ENCODE measurements around the gene PPM1L. TPM values are rescaled to one million over a fixed set of nuclear protein-coding genes. Genes with fewer than 3 reads are reported as not detected.
A peak's percentile ranks its signal among the peaks of the same experiment; 100 is the strongest.

The PPM1L gene
- total RNA-seq, 2 experiments from 2014 or later = 2.2 to 2.7 TPM

GRCh38 chr3:160796089-160796812 is 40.2 kb downstream of the PPM1L start:
- H3K27ac Mint-ChIP-seq = no peak overlapping the region
- H3K36me3 Mint-ChIP-seq = no peaks in the 10 kb centered on the region
- no peak for DNase-seq
- POLR2A ChIA-PET = no interaction called here
- CTCF ChIA-PET = no interaction called here
- intact Hi-C loops (cut with micrococcal nuclease) = no loop called here
- no peak overlapping the region for H3K4me3 Mint-ChIP-seq
- H3K4me1 Mint-ChIP-seq (ENCODE audit: low read depth) = peaks cover 10% of the 10 kb centered on the region
- H3K27me3 Mint-ChIP-seq = peaks cover 2% of the 10 kb centered on the region
- no peaks in the 10 kb centered on the region for H3K9me3 Mint-ChIP-seq

GRCh38 chr3:160796813-160797164 is 40.8 kb downstream of the PPM1L start:
- intact Hi-C loops (cut with micrococcal nuclease) = no loop called here
- CTCF ChIA-PET = no interaction called here
- POLR2A ChIA-PET = no interaction called here

GRCh38 chr3:160797356-160797755 is 41.3 kb downstream of the PPM1L start:
- H3K9me3 Mint-ChIP-seq = no peaks in the 10 kb centered on the region
- no peaks in the 10 kb centered on the region for H3K36me3 Mint-ChIP-seq
- CTCF ChIA-PET = no interaction called here
- POLR2A ChIA-PET = no interaction called here
- H3K4me3 Mint-ChIP-seq = no peak overlapping the region
- no peak for DNase-seq
- H3K27ac Mint-ChIP-seq = no peak overlapping the region
- peaks cover 8% of the 10 kb centered on the region for H3K27me3 Mint-ChIP-seq
- intact Hi-C loops (cut with micrococcal nuclease) = no loop called here
- peaks cover 16% of the 10 kb centered on the region for H3K4me1 Mint-ChIP-seq (ENCODE audit: low read depth)

More at GRCh38 chr3:160796813-160797164, 40.8 kb downstream of the PPM1L start:
- H3K27me3 Mint-ChIP-seq = peaks cover 2% of the 10 kb centered on the region
- no peaks in the 10 kb centered on the region for H3K9me3 Mint-ChIP-seq
- H3K4me1 Mint-ChIP-seq (ENCODE audit: low read depth) = peaks cover 10% of the 10 kb centered on the region
- H3K4me3 Mint-ChIP-seq = no peak overlapping the region
- H3K27ac Mint-ChIP-seq = no peak overlapping the region
- no peaks in the 10 kb centered on the region for H3K36me3 Mint-ChIP-seq
- no peak for DNase-seq

GRCh38 chr3:160801386-160802118 is 45.5 kb downstream of the PPM1L start:
- CTCF ChIA-PET = interaction anchor here (0.6 kb wide), 1 partner anchor 48 kb away, joined by 3 read pairs; no protein-coding TSS in a partner anchor
- Mint-ChIP-seq H3K4me3 (peak overlapping the region; percentile 18), H3K9me3 (no peaks in the 10 kb centered on the region)

GRCh38 chr3:160804762-160805161 is 48.7 kb downstream of the PPM1L start:
- Mint-ChIP-seq H3K4me3 (no peak overlapping the region), H3K9me3 (no peaks in the 10 kb centered on the region), H3K27me3 (peaks cover 8% of the 10 kb centered on the region), H3K27ac (no peak overlapping the region), H3K36me3 (no peaks in the 10 kb centered on the region), H3K4me1 (ENCODE audit: low read depth) (peaks cover 10% of the 10 kb centered on the region)
- intact Hi-C loops (cut with micrococcal nuclease) = loop anchor here (5.0 kb wide), 1 partner anchor 503 kb away; no protein-coding TSS in a partner anchor
- CTCF ChIA-PET = no interaction called here
- POLR2A ChIA-PET = no interaction called here
- no peak for DNase-seq

More at GRCh38 chr3:160801386-160802118, 45.5 kb downstream of the PPM1L start:
- POLR2A ChIA-PET = interaction anchor here (0.8 to 1.6 kb wide), 4 partner anchors 9 to 268 kb away, joined by 3 to 12 read pairs (median 4); partner anchors contain the start of gene PPM1L
- Mint-ChIP-seq H3K4me1 (ENCODE audit: low read depth) (peaks cover 17% of the 10 kb centered on the region), H3K36me3 (no peaks in the 10 kb centered on the region), H3K27me3 (peaks cover 8% of the 10 kb centered on the region), H3K27ac (peak overlapping the region; percentile 42)
- peak; percentile 78 for DNase-seq
- intact Hi-C loops (cut with micrococcal nuclease) = loop anchor here (1.0 to 5.0 kb wide), 3 partner anchors 27 to 506 kb away; no protein-coding TSS in a partner anchor

- intact Hi-C loops (cut with micrococcal nuclease) = no loop called here
- no peaks in the 10 kb centered on the region for H3K9me3 Mint-ChIP-seq
- H3K4me3 Mint-ChIP-seq = no peak overlapping the region
- DNase-seq = no peak
- no peaks in the 10 kb centered on the region for H3K36me3 Mint-ChIP-seq
- CTCF ChIA-PET = interaction anchor here (1.2 kb wide), 1 partner anchor 17 kb away, joined by 4 read pairs; no protein-coding TSS in a partner anchor
- H3K27ac Mint-ChIP-seq = no peak overlapping the region
- POLR2A ChIA-PET = no interaction called here
- peaks cover 6% of the 10 kb centered on the region for H3K27me3 Mint-ChIP-seq
- peaks cover 9% of the 10 kb centered on the region for H3K4me1 Mint-ChIP-seq (ENCODE audit: low read depth)
These were observed 50.1 kb downstream of the PPM1L start for GRCh38 chr3:160806094-160806493.

- Mint-ChIP-seq H3K27me3 (peaks cover 6% of the 10 kb centered on the region), H3K36me3 (no peaks in the 10 kb centered on the region), H3K9me3 (no peaks in the 10 kb centered on the region), H3K4me3 (no peak overlapping the region), H3K27ac (no peak overlapping the region), H3K4me1 (ENCODE audit: low read depth) (peaks cover 7% of the 10 kb centered on the region)
- intact Hi-C loops (cut with micrococcal nuclease) = no loop called here
- CTCF ChIA-PET = interaction anchor here (1.2 kb wide), 1 partner anchor 16 kb away, joined by 4 read pairs; no protein-coding TSS in a partner anchor
- DNase-seq = no peak
- POLR2A ChIA-PET = no interaction called here
These were observed 50.7 kb downstream of the PPM1L start for GRCh38 chr3:160806686-160807085.

GRCh38 chr3:160808838-160809237 is 52.8 kb downstream of the PPM1L start:
- intact Hi-C loops (cut with micrococcal nuclease) = no loop called here
- H3K27ac Mint-ChIP-seq = no peak overlapping the region
- CTCF ChIA-PET = no interaction called here
- no peaks in the 10 kb centered on the region for H3K27me3 Mint-ChIP-seq
- POLR2A ChIA-PET = no interaction called here
- no peaks in the 10 kb centered on the region for H3K4me1 Mint-ChIP-seq (ENCODE audit: low read depth)
- H3K9me3 Mint-ChIP-seq = no peaks in the 10 kb centered on the region
- no peak overlapping the region for H3K4me3 Mint-ChIP-seq
- H3K36me3 Mint-ChIP-seq = no peaks in the 10 kb centered on the region
- no peak for DNase-seq

- no peaks in the 10 kb centered on the region for H3K27me3 Mint-ChIP-seq
- CTCF ChIA-PET = no interaction called here
- no peak overlapping the region for H3K4me3 Mint-ChIP-seq
- intact Hi-C loops (cut with micrococcal nuclease) = no loop called here
- no peaks in the 10 kb centered on the region for H3K9me3 Mint-ChIP-seq
- H3K27ac Mint-ChIP-seq = no peak overlapping the region
- POLR2A ChIA-PET = no interaction called here
- H3K4me1 Mint-ChIP-seq (ENCODE audit: low read depth) = no peaks in the 10 kb centered on the region
- DNase-seq = no peak
- H3K36me3 Mint-ChIP-seq = no peaks in the 10 kb centered on the region
These were observed 53.4 kb downstream of the PPM1L start for GRCh38 chr3:160809453-160809852.

- H3K4me1 Mint-ChIP-seq (ENCODE audit: low read depth) = no peaks in the 10 kb centered on the region
- POLR2A ChIA-PET = no interaction called here
- CTCF ChIA-PET = no interaction called here
- H3K27ac Mint-ChIP-seq = no peak overlapping the region
- no peak for DNase-seq
- H3K4me3 Mint-ChIP-seq = no peak overlapping the region
- no peaks in the 10 kb centered on the region for H3K27me3 Mint-ChIP-seq
- H3K36me3 Mint-ChIP-seq = no peaks in the 10 kb centered on the region
- H3K9me3 Mint-ChIP-seq = no peaks in the 10 kb centered on the region
- intact Hi-C loops (cut with micrococcal nuclease) = no loop called here
These were observed 54.6 kb downstream of the PPM1L start for GRCh38 chr3:160810362-160811236.

- intact Hi-C loops (cut with micrococcal nuclease) = no loop called here
- H3K9me3 Mint-ChIP-seq = no peaks in the 10 kb centered on the region
- CTCF ChIA-PET = interaction anchor here (0.8 kb wide), 1 partner anchor 103 kb away, joined by 3 read pairs; no protein-coding TSS in a partner anchor
- no peak overlapping the region for H3K4me3 Mint-ChIP-seq
- POLR2A ChIA-PET = no interaction called here
- H3K36me3 Mint-ChIP-seq = no peaks in the 10 kb centered on the region
- H3K4me1 Mint-ChIP-seq (ENCODE audit: low read depth) = no peaks in the 10 kb centered on the region
- H3K27me3 Mint-ChIP-seq = no peaks in the 10 kb centered on the region
- H3K27ac Mint-ChIP-seq = no peak overlapping the region
- no peak for DNase-seq
These were observed 55.2 kb downstream of the PPM1L start for GRCh38 chr3:160811237-160811548.

- Mint-ChIP-seq H3K4me3 (no peak overlapping the region), H3K4me1 (ENCODE audit: low read depth) (no peaks in the 10 kb centered on the region), H3K27me3 (no peaks in the 10 kb centered on the region), H3K27ac (no peak overlapping the region), H3K36me3 (no peaks in the 10 kb centered on the region), H3K9me3 (no peaks in the 10 kb centered on the region)
- POLR2A ChIA-PET = no interaction called here
- no peak for DNase-seq
- CTCF ChIA-PET = no interaction called here
- intact Hi-C loops (cut with micrococcal nuclease) = no loop called here
These were observed 56.3 kb downstream of the PPM1L start for GRCh38 chr3:160812304-160812703.

Measured in activated CD4-positive, alpha-beta memory T cell treated with anti-CD3 and anti-CD28 coated beads for 36 hours (primary cell).